ENCODE data around the gene PHTF2. TPM values are rescaled to one million over a fixed set of nuclear protein-coding genes. Genes with fewer than 3 reads are reported as not detected.
"Not testable (repeated sequence)": the region's sequence is repeated elsewhere in the genome, so short reads cannot be mapped to it uniquely, and the experiment has no call there.

PHTF2 gene
- total RNA-seq, 1 experiment from 2014 or later: 36.9 TPM

GRCh38 chr7:77782383-77782782, 16.2 kb upstream of the PHTF2 start:
- peaks cover 2% of the 10 kb centered on the region; the same call in 1 of the 2 replicates for H3K36me3 ChIP-seq (ENCODE audit: control insufficient read depth, insufficient read depth, low read length)
- POLR2A ChIA-PET: no interaction called here

GRCh38 chr7:77783111-77783510, 15.5 kb upstream of the PHTF2 start:
- peaks cover 2% of the 10 kb centered on the region; the same call in 1 of the 2 replicates for H3K36me3 ChIP-seq (ENCODE audit: control insufficient read depth, insufficient read depth, low read length)
- peaks cover 36% of the 10 kb centered on the region for H3K36me3 Mint-ChIP-seq (ENCODE audit: insufficient read depth, unreplicated experiment)
- H3K4me1 ChIP-seq: peaks cover 18% of the 10 kb centered on the region
- no peaks in the 10 kb centered on the region for H3K27me3 ChIP-seq (replicated peaks; ENCODE audit: control insufficient read depth, insufficient read depth, low read length)
- BruUV-seq (replicated peaks): no TSS peak
- DNase-seq: no peak
- intact Hi-C loops (cut with micrococcal nuclease; ENCODE audit: unreplicated experiment): no loop called here
- CTCF ChIA-PET: interaction anchor here (1.6 kb wide), 1 partner anchor 15 kb away, joined by 3 read pairs; the partner anchor contains the start of genes PHTF2 and TMEM60
- peaks cover 6% of the 10 kb centered on the region for H3K4me1 Mint-ChIP-seq (ENCODE audit: low read depth, unreplicated experiment)
- no peaks in the 10 kb centered on the region for H3K27me3 Mint-ChIP-seq (ENCODE audit: insufficient read depth, unreplicated experiment)
- TF ChIP-seq CTCF (IDR thresholded peaks at IDR 0.05; ENCODE audit: insufficient read depth in 1 of 2, low read depth in 1 of 2, low read length in 1 of 2, severe bottlenecking in 1 of 2, unreplicated experiment in 1 of 2): no peak
- H3K4me3 ChIP-seq (ENCODE audit: low read depth, low read length): no peak overlapping the region
- peaks cover 5% of the 10 kb centered on the region for H3K9me3 ChIP-seq
- no peaks in the 10 kb centered on the region for H3K9me3 Mint-ChIP-seq (ENCODE audit: unreplicated experiment)
- no peak overlapping the region for H3K27ac Mint-ChIP-seq (ENCODE audit: unreplicated experiment)
- POLR2A ChIA-PET: no interaction called here
- no peak overlapping the region for H3K4me3 Mint-ChIP-seq (ENCODE audit: unreplicated experiment)

More at GRCh38 chr7:77782383-77782782, 16.2 kb upstream of the PHTF2 start:
- peaks cover 5% of the 10 kb centered on the region for H3K9me3 ChIP-seq
- DNase-seq: no peak
- H3K27me3 ChIP-seq (replicated peaks; ENCODE audit: control insufficient read depth, insufficient read depth, low read length): no peaks in the 10 kb centered on the region
- CTCF ChIA-PET: interaction anchor here (1.6 kb wide), 1 partner anchor 16 kb away, joined by 3 read pairs; the partner anchor contains the start of genes PHTF2 and TMEM60
- Mint-ChIP-seq H3K9me3 (ENCODE audit: unreplicated experiment) (no peaks in the 10 kb centered on the region), H3K27me3 (ENCODE audit: insufficient read depth, unreplicated experiment) (no peaks in the 10 kb centered on the region), H3K4me1 (ENCODE audit: low read depth, unreplicated experiment) (peaks cover 6% of the 10 kb centered on the region), H3K4me3 (ENCODE audit: unreplicated experiment) (no peak overlapping the region), H3K27ac (ENCODE audit: unreplicated experiment) (no peak overlapping the region), H3K36me3 (ENCODE audit: insufficient read depth, unreplicated experiment) (peaks cover 34% of the 10 kb centered on the region)
- H3K4me1 ChIP-seq: peaks cover 18% of the 10 kb centered on the region
- intact Hi-C loops (cut with micrococcal nuclease; ENCODE audit: unreplicated experiment): no loop called here
- no peak overlapping the region for H3K4me3 ChIP-seq (ENCODE audit: low read depth, low read length)
- no peak for TF ChIP-seq CTCF (IDR thresholded peaks at IDR 0.05; ENCODE audit: insufficient read depth in 1 of 2, low read depth in 1 of 2, low read length in 1 of 2, severe bottlenecking in 1 of 2, unreplicated experiment in 1 of 2)
- no TSS peak for BruUV-seq (replicated peaks)

GRCh38 chr7:77783545-77783944, 15.0 kb upstream of the PHTF2 start:
- POLR2A ChIA-PET: no interaction called here
- H3K9me3 ChIP-seq: peaks cover 5% of the 10 kb centered on the region
- Mint-ChIP-seq H3K4me3 (ENCODE audit: unreplicated experiment) (no peak overlapping the region), H3K27me3 (ENCODE audit: insufficient read depth, unreplicated experiment) (no peaks in the 10 kb centered on the region), H3K9me3 (ENCODE audit: unreplicated experiment) (no peaks in the 10 kb centered on the region), H3K36me3 (ENCODE audit: insufficient read depth, unreplicated experiment) (peaks cover 34% of the 10 kb centered on the region), H3K4me1 (ENCODE audit: low read depth, unreplicated experiment) (peaks cover 6% of the 10 kb centered on the region), H3K27ac (ENCODE audit: unreplicated experiment) (no peak overlapping the region)
- CTCF ChIA-PET: interaction anchor here (1.6 kb wide), 1 partner anchor 15 kb away, joined by 3 read pairs; the partner anchor contains the start of genes PHTF2 and TMEM60
- DNase-seq: no peak
- no peaks in the 10 kb centered on the region for H3K27me3 ChIP-seq (replicated peaks; ENCODE audit: control insufficient read depth, insufficient read depth, low read length)
- BruUV-seq (replicated peaks): no TSS peak
- TF ChIP-seq CTCF (IDR thresholded peaks at IDR 0.05; ENCODE audit: insufficient read depth in 1 of 2, low read depth in 1 of 2, low read length in 1 of 2, severe bottlenecking in 1 of 2, unreplicated experiment in 1 of 2): no peak
- intact Hi-C loops (cut with micrococcal nuclease; ENCODE audit: unreplicated experiment): no loop called here
- peaks cover 18% of the 10 kb centered on the region for H3K4me1 ChIP-seq
- no peak overlapping the region for H3K4me3 ChIP-seq (ENCODE audit: low read depth, low read length)
- peaks cover 2% of the 10 kb centered on the region; the same call in 1 of the 2 replicates for H3K36me3 ChIP-seq (ENCODE audit: control insufficient read depth, insufficient read depth, low read length)

GRCh38 chr7:77784426-77784825, 14.1 kb upstream of the PHTF2 start:
- H3K4me1 ChIP-seq: peaks cover 18% of the 10 kb centered on the region
- H3K36me3 ChIP-seq (ENCODE audit: control insufficient read depth, insufficient read depth, low read length); intact Hi-C loops (cut with micrococcal nuclease; ENCODE audit: unreplicated experiment); H3K27me3 Mint-ChIP-seq (ENCODE audit: insufficient read depth, unreplicated experiment); POLR2A ChIA-PET; H3K4me1 Mint-ChIP-seq (ENCODE audit: low read depth, unreplicated experiment); H3K27me3 ChIP-seq (replicated peaks; ENCODE audit: control insufficient read depth, insufficient read depth, low read length); H3K27ac Mint-ChIP-seq (ENCODE audit: unreplicated experiment); BruUV-seq (replicated peaks); H3K9me3 Mint-ChIP-seq (ENCODE audit: unreplicated experiment); DNase-seq; H3K4me3 ChIP-seq (ENCODE audit: low read depth, low read length); H3K9me3 ChIP-seq; CTCF ChIA-PET; H3K4me3 Mint-ChIP-seq (ENCODE audit: unreplicated experiment): not testable (repeated sequence)
- H3K36me3 Mint-ChIP-seq (ENCODE audit: insufficient read depth, unreplicated experiment): peaks cover 39% of the 10 kb centered on the region

All from Caco-2 (cell line).